ENCODE measurements around the gene PHF12.
"Not testable (repeated sequence)": the region's sequence is repeated elsewhere in the genome, so short reads cannot be mapped to it uniquely, and the experiment has no call there.

Gene PHF12

GRCh38 chr17:28929787-28930186 is 21.5 kb downstream of the PHF12 start:
- no peak for DNase-seq

GRCh38 chr17:28928061-28928460 is 23.3 kb downstream of the PHF12 start:
- DNase-seq = peak; percentile 35 to 42

DNA sequence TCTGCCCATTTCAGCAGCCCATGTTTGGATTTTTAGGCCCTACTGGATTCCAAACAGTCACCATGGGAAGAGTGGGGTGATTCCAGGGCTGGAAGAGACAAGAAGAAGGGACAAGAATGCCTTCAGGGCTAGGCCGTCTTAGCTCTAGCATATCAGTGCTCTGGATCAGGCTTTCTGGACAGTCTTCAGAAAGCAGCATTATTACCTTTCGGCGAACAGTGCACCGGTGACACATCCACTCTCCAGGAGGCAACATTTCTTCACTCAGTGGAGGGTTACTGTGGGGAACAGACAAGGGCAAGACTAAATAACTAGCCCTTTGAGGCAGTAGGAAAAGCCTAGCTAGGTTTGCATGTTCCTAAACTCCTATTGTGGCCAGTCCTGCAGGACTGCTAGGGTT is 24.5 kb downstream of the PHF12 start:
- DNase-seq = no peak

- no peak for DNase-seq
Observed at GRCh38 chr17:28926366-28926765, 25.0 kb downstream of the PHF12 start.

GRCh38 chr17:28925912-28926365 is 25.4 kb downstream of the PHF12 start:
- peak; percentile 84 to 94 for DNase-seq

DNA sequence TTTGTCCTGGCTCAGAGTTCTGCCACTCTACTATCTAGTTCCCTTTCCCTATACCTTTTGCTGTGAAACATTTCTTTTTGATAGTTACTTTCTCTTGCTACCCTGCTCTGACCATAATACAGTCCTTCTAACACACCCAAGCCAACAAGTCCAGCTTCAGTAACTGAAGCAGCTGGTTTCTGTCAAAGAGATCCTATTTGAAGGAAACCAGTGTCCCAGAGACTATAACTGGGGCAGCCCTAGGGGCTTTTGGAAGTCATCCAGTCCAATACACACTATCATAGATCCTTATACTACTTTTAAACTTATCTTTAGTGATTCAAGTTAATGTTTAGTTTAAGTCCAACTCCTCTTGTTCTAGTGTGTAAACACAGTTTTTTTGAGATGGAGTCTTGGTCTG is 31.1 kb downstream of the PHF12 start:
- DNase-seq = no peak

DNA sequence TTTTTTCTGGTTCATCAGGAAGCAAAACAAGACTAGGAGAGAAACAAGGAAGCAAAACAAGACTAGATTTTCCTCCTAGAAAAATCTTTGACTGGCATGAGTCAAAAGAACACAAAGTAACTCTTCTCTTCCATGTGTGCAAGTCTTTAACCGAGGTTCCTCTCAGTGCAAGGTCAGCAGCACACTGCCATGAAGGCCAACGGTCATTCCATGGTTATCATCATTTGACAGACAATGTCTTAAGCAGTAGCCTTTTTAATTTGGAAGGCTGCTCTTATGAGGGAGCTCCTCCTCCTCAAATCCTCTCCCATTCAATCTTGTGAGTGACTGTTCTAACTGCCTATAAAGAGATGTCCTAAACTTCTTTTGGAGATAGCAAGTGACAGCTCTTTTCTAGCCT is 33.0 kb downstream of the PHF12 start:
- DNase-seq = no peak

- DNase-seq = no peak
Observed at GRCh38 chr17:28917465-28917864, 33.9 kb downstream of the PHF12 start.

DNA sequence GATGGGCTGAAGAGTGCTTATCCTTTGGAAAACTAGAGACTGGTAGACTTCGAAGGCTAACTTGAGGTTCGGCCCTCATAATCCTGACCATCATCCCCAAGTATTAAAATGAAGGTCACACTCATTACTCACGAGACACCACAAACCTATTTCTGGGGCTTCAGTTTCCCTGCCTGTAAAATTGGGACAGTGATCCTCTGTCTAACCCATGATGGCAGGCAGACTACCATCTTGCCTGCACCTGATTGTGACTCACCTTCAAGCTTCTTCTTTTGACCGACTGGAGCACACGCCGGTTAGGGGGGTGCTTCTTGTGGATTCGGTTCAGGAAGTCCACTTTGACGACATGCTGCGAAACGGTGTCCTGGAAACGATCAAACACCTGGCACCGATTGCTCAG is 34.3 kb downstream of the PHF12 start:
- no peak for DNase-seq

- DNase-seq = peak; percentile 56 to 66
Observed at GRCh38 chr17:28916302-28916934, 34.9 kb downstream of the PHF12 start.

- DNase-seq = no peak
Observed at GRCh38 chr17:28912938-28913333, 38.4 kb downstream of the PHF12 start.

GRCh38 chr17:28912281-28912937 is 38.9 kb downstream of the PHF12 start:
- no peak for DNase-seq

- DNase-seq = no peak
Observed at GRCh38 chr17:28911411-28912045, 39.8 kb downstream of the PHF12 start.

- no peak for DNase-seq
Observed at GRCh38 chr17:28910534-28910933, 40.8 kb downstream of the PHF12 start.

DNA sequence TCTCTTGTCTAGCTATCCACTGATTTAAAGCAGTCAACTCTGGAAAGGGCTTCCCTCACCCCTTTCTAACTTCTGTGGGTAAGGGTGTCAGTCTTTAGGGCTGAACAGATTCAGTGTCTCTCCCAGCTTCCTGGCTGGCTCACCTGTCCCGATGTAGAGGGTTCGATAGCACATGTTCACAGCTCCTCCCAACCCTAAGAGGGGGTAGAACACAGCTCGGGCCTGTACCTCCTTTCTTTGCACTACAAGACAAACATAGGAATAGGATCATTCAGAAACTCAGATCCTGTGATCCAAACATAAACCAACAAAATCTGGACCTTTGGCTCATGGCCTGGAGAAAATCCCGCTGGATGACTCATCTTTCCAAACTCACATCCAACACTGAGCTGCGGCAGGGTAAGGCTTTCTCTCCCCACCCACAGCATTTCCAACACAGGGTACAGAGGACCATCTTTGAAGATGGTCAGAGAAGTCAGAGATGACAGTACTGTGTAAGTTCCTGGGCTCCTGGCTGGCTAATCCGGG is 42.6 kb downstream of the PHF12 start:
- no peak for DNase-seq

- no peak for DNase-seq
Observed at GRCh38 chr17:28907709-28908475, 43.4 kb downstream of the PHF12 start.

DNA sequence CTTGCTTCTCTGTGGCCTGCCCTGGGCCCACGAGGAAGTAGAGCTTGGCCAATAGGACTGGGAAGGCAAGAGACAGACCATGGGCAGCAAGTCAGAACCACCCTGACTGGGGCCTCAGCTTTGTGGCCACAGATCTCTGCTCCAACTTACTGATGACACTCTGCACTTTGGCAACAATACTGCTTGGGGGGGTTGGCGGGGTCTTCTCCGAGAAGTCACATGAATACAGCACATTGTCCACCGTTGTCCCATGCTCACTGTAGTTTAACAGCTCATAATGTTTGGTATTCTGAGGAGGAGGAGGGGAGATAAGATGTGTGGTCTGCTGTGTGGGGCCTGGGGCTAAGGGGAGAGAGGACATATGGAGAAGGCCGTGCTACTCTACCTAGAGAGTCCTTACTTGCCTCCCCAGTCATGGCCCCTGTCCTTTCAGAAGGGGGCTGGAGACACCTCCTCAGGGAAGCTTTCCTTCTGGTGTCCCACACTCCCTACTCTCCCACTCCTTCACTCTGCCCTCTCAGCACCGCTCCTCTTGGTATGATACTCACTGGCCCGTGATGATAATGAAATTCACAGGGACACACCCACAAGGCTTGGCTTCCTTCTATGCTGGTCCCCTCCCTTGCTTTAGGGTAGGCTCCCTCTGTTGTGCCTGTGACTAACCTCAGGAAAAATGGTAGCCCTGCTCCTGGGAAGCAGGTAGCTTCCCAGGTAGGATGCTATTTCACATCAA is 44.4 kb downstream of the PHF12 start:
- no peak for DNase-seq

DNA sequence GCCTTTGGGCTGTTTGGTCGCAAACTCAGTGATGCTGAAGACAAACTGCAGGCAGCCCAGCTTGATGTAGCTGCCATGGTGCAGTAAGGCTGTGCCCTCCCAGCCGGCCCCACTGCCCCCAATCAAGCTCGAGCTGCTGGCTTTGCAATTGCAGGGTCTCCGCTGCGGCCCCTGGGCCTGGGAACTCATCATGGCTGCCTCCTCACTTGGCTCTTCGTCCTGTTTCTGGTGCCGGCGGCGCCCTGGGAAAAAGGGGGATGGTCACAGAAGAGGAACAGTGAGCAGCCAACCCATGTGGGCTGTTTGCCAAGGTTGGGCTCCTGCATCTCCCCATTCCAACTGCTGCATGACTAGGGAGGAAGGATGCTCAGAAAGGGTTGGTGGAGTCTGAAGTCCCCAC is 45.0 kb downstream of the PHF12 start:
- no peak for DNase-seq

DNA sequence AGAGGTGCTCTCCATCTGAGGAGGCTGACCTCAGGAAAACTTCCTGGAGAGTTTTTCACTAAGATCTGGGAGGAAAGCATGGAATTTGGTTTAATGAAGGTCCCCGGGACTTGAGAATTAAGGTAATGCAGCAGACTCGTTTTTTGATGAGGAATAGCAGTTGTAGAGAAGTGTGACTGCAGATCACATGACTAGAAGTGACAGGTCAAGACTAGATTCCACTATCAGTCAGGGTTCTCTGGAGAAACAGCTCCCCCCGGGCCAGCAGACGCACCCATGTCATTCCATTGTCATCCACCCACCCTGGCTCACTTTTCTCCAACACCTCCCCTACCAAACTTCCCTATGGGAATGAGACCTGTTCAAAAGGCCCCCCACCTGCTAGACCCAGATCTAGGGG is 46.5 kb downstream of the PHF12 start:
- DNase-seq = no peak

- DNase-seq = not testable (repeated sequence)
Observed at GRCh38 chr17:28903546-28903841, 47.8 kb downstream of the PHF12 start.

- DNase-seq = peak; percentile 95 to 96
Observed at GRCh38 chr17:28902819-28903545, 48.3 kb downstream of the PHF12 start, which contains the start of gene DHRS13. DHRS13 (minus strand) TSS chr17:28903079; CDS start chr17:28902944, 135 bp downstream.

Measured in CD4-positive, alpha-beta T cell treated with Interleukin-4 for 1 hour (primary cell).